Glomerular endothelial cell (primary cell): ENCODE measurements around the gene MPV17L2. TPM values are rescaled to one million over a fixed set of nuclear protein-coding genes. Genes with fewer than 3 reads are reported as not detected.

ENCODE experiments used
- DNase-seq: peaks from one replicate; pipeline ENCODE4 v3.0.0-alpha.2; 2011; ENCODE audit warnings: low read depth, low spot score; ENCODE audit errors: extremely low read depth
- total RNA-seq: library from RNA; depleted of rRNA; stranded (reverse); fragments of >200 nt; gene quantifications from 2 replicates; pipeline ENCODE4 v1.2.3, GENCODE V29; 2015

The MPV17L2 gene
- total RNA-seq, 1 donor from 2014 or later: 36.3 TPM

- no peak for DNase-seq
Measured at GRCh38 chr19:18232540-18233223, 39.7 kb downstream of the MPV17L2 start.

- DNase-seq: no peak
Measured at GRCh38 chr19:18233224-18233825, 40.3 kb downstream of the MPV17L2 start.

GRCh38 chr19:18234194-18234593, 41.2 kb downstream of the MPV17L2 start:
- DNase-seq: no peak

DNA sequence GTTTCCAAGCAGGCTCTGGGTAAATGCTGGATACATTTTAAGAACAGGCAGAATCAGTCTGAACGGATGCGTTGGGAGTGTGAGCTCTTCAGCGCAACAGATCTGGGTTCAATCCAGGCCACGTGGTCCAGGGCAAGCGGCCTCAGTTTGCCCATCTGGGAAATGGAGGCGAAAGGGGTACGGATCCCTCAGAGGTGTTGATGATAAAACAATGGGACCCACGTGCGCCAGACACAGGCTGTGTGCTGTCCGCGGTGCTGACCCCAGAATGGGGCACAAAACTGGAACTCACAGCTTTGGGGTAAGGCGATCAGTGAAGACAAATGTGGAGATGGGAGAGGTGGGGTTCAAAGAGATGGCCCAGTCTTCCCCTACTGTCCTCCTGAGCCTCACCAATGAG, 46.3 kb downstream of the MPV17L2 start:
- no peak for DNase-seq

- no peak for DNase-seq
Measured at GRCh38 chr19:18245297-18245696, 52.3 kb downstream of the MPV17L2 start.

Other genes with a start within 250 kb of the MPV17L2 start
- 0.41 and 2.3 TPM in 2 replicates for gene KCNN1, start 226.1 kb upstream of the MPV17L2 start, total RNA-seq
- 15.5 and 38.1 TPM in 2 replicates for gene ARRDC2, start 185.0 kb upstream of the MPV17L2 start, total RNA-seq
- 0.12 and 0.19 TPM in 2 replicates for gene IL12RB1, start 106.3 kb upstream of the MPV17L2 start, total RNA-seq
- gene MAST3, start 95.4 kb upstream of the MPV17L2 start, total RNA-seq: 7.9 and 8.3 TPM in 2 replicates
- 17.4 and 27.1 TPM in 2 replicates for gene PIK3R2, start 40.1 kb upstream of the MPV17L2 start, total RNA-seq
- gene IFI30, start 19.4 kb upstream of the MPV17L2 start, total RNA-seq: 13.4 and 21.0 TPM in 2 replicates
- gene RAB3A, start 10.8 kb downstream of the MPV17L2 start, total RNA-seq: 2.6 and 4.1 TPM in 2 replicates
- gene PDE4C, start 33.2 kb downstream of the MPV17L2 start, total RNA-seq: 0.58 TPM in 1 of 2 replicates, not detected in the other
- gene IQCN, start 81.2 kb downstream of the MPV17L2 start, total RNA-seq: 0.92 and 2.4 TPM in 2 replicates
- 212 and 428 TPM in 2 replicates for gene JUND, start 88.4 kb downstream of the MPV17L2 start, total RNA-seq
- 201 and 204 TPM in 2 replicates for gene LSM4, start 129.9 kb downstream of the MPV17L2 start, total RNA-seq
- 18.6 and 26.5 TPM in 2 replicates for gene PGPEP1, start 147.4 kb downstream of the MPV17L2 start, total RNA-seq
- 429 and 528 TPM in 2 replicates for gene GDF15, start 192.9 kb downstream of the MPV17L2 start, total RNA-seq
- gene LRRC25, start 204.4 kb downstream of the MPV17L2 start, total RNA-seq: not detected in 2 replicates
- gene SSBP4, start 226.2 kb downstream of the MPV17L2 start, total RNA-seq: 180 and 184 TPM in 2 replicates
- 50.9 and 57.2 TPM in 2 replicates for gene ISYNA1, start 244.9 kb downstream of the MPV17L2 start, total RNA-seq